GM19043 (cell line): ENCODE results near the gene UCN2.
"Not testable (repeated sequence)": the region's sequence is repeated elsewhere in the genome, so short reads cannot be mapped to it uniquely, and the experiment has no call there.

Experiments
- ATAC-seq: cut with Tn5 transposase; IDR thresholded peaks from one replicate; pipeline ENCODE4 v1.9.1; 2021; ENCODE audit warnings: low read depth; ENCODE audit not compliant: unreplicated experiment

Gene UCN2

DNA sequence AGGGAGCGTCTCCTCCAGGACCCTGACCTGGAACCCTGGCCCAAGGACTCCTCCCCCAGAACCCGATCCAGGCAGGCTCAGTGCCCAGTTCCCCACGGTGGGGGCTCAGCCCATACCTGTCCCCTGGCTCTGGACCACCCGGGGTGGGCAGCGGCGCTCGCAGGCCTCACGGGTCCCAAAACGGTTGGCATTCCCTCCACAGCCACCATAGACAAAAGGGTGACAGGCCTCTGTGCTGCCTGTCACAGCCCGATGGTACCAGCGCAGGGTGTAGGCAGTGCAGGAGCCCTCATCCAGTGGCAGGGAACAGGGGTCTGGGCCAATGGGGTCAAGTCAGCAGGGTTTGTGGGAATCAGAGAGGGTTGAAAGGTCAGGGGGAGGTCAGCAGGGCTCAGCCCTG, 1.1 kb upstream of the UCN2 start:
- no peak for ATAC-seq

GRCh38 chr3:48564022-48564421, 441 bp upstream of the UCN2 start:
- ATAC-seq: no peak

- ATAC-seq: no peak
Observed at GRCh38 chr3:48562367-48563095, 1.1 kb downstream of the UCN2 start.

DNA sequence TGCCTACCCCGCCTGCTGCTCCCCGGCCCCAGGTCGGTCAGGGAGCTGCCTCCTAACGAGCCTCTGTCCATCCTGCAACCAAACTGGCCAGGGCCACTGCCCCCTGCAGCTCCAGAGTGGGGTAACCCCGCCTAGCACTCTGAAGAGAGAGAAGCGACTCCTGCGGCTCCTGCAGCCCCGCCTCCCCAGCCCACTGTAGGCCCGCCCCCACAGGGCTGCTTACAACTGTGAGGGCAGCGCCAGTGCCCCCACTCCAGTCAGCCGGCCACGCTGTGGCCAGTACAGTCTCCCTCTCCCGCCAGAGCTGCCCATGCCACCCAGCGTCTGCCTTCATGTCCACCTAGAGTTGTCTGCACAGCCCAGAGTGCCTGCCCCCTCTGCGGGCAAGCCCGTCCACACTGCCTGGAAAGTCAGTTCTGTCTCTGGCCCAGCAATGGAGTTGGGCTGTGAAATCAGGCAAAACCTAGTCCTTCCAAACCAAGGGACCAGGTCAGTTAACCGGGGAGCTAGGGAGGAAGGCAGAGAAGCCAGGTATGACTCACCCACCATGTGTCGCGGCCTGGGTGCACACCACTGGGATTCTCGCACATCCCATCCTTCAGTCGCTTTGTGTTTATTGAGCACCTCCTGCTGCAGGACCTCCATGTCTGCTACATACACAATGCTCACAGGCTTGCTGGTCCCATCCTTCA, 2.4 kb downstream of the UCN2 start:
- no peak for ATAC-seq

DNA sequence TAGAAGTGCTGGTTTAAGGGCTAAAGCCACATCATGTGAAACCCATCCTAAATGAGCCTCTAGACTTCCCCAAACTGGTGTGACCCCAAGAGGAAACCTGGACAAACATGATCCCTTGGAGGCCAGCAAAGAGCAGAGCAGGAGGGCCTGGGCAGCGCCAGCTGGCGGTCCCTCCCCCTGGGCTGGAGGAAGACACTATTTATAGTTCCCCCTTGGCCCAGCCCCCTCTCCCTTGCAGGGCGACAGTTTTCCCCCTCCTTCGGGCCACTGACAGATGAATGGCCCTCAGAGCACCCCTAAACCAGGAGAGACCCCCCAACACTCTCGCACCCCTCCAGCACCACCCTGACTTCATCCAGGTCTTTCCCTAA, 2.9 kb downstream of the UCN2 start:
- ATAC-seq: no peak

GRCh38 chr3:48558493-48559134, 5.0 kb downstream of the UCN2 start:
- no peak for ATAC-seq

DNA sequence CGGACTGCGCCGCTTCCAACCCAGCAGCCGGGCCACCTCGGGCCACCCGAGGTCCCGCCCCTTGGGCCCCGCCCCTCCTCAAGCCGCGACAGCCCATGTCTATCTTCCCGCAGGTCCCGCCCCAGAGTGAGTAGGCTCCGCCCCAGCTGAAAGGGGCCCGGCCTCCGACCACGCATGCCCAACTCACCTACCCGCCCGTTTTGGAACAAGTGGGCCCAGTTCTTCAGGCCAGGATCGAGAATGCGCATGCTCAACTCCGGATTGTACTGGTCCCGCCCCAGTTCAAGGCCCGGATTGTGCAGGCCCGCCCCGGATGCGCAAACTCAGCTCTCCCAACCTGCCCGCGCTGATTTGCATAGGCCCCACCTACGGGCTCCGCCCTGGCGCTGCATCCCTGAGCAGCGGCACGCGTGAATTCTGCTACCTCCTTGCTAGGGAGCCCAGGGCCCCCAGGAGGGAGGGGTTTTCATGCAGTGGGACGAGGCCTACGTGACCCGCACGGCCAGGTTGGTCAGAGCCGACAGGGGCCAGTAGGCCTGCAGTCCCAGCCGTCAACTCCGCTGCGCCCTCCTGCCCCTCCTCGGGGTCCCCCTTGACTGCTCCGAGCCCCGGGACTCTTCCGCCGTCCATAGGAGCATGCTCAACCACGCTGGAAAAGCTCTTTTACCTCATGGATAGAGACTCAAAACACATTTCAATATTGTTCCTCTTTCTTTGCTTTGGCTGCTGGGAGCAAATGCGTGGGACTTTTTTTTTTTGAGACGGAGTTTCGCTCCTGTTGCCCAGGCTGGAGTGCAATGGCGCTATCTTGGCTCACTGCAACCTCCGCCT, 6.6 kb downstream of the UCN2 start, which contains the start of gene PFKFB4:
PFKFB4 (minus strand) TSS at position 8 of the 831 bp plus-strand sequence. CDS start 26 bp downstream, outside the sequence.
- ATAC-seq: peak; percentile 75

GRCh38 chr3:48555949-48556795, 7.4 kb downstream of the UCN2 start:
- no peak for ATAC-seq

- no peak for ATAC-seq
Observed at GRCh38 chr3:48555231-48555948, 8.2 kb downstream of the UCN2 start.

DNA sequence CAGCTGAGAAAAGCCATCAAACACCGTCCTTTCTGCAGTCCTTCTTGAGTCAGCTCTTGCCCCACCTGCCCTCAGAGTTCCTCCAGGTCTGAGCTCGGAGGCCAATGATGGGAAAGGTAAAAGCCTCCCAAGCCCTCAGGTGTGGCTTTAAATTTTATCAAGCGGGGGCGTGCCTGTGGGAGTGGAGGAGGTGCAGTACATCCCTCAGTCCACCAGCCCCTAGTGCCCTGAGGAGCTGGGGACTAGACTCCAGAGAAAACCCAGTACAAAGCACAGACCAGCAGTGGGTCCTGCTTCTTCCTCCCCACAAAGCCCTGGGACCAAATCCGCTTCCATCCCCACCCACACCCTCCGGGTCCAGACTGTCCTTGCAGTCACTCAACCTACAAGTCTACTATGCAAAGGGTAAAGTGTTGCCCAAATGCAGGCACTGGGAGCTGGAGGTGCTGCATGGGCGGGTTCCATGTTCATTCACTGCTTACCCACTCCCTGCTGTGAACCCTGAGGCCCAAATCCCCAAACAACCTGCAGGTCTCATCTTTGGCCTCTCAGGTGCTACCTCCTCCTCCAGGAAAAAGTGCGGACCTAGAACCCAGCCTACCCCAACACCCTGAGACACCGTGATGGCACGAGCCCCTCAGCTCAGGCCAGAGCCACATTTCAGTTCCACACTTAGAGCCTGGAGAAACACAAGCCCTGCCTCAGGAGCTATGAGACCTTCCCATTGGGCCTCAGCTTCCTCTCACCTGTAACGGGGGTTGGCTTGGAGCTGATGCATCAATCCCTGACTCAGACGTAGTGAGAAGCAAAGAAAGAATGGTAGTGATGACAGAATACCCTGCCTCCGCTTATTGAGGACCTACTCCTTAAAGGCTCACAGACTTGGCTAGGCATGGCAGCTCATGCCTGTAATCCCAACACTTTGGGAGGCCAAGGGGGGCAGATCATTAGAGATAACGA, 9.4 kb downstream of the UCN2 start:
- no peak for ATAC-seq

- no peak for ATAC-seq
Observed at GRCh38 chr3:48553361-48553760, 10.2 kb downstream of the UCN2 start.

DNA sequence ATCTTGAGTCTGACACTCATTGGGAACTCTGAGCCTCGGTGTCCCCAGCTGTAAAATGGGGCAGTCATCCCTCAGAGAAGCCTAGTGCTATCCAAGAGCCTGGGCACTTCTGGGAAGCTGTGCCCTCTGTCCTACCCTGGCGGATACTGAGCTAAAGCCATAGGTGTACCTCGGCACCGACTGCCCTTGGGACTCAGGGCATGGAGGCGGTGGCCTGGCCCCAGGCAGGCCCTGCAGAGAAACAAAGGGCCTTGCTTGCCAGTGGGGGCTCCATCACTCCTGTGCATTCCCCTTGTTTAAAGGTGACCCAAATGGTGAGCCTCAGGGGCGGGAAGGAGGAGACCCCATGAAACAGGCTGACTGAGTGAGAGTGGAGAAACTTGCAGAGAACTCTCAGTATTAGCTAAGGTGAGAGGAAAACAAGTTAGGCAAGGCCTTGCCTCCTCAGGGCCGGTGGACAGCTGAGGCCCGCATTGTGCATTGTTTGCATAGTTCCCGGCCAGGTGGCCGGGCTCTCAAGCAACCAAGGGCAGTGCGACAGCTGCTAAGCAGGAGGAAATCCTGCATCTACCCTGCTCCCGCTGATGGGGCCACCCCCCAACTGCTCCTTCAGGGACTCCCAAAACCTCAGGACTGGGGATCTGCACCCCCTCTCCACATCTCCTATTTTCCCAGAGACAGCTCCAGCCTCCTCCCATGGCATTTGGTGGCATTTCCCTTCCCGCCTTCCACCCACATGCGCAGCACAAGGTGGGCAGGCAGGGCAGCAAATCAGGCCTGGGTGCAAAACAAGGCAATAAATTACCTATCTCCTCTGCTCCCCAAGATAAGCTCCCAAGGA, 11.2 kb downstream of the UCN2 start:
- ATAC-seq: no peak

GRCh38 chr3:48551651-48552050, 11.9 kb downstream of the UCN2 start:
- not testable (repeated sequence) for ATAC-seq

- peak; percentile 51 for ATAC-seq
Observed at GRCh38 chr3:48548729-48549705, 14.6 kb downstream of the UCN2 start.

DNA sequence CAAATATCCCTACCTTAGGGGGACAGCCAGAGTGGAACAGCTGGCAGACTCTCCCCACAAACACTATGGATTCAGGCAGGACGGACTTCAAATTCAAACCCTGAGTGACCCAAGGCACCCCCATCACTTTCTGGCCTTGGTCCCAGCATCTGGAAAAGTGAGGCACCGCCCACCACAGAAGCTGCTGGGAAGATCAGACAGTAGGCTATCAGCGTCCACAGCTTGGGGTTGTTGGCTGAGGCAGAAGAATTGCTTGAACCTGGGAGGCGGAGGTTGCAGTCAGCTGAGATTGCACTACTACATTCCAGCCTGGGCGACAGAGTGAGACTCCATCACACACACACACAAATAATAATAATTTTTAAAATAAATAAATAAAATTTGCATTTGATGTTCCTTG, 15.5 kb downstream of the UCN2 start:
- ATAC-seq: no peak

GRCh38 chr3:48546203-48546829, 17.3 kb downstream of the UCN2 start:
- ATAC-seq: no peak
